ENCODE measurements around the gene MAPK4. TPM values are rescaled to one million over a fixed set of nuclear protein-coding genes. Genes with fewer than 3 reads are reported as not detected.

MAPK4 gene
- total and polyA plus RNA-seq, 2 donors from 2014 or later: 9.0 to 9.2 TPM

DNA sequence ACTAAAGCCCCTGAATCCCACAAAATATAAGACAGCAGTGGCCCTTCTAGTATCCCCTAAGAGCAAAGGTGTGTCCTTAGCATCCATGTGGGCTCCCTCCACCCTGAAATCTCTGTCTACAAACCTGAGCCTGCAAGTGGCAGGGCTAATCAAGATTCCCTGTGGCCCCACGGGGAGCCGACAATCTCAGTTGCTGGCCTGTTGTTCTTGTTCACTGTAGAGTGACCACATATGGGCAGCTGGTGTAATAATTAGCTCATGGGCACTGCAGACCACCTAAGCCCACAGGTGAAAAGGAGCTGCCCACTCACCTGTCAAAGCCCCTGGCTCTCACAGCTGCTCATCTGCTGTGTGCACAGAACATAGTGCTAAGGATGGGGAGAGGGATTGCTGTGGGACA is 157.7 kb downstream of the MAPK4 start:
- H3K4me1 ChIP-seq (ENCODE audit: control insufficient read depth in 2 of 3, insufficient read depth in 2 of 3, low read depth in 1 of 3, low read length in 3 of 3): no peaks in the 10 kb centered on the region
- no peaks in the 10 kb centered on the region for H3K27me3 ChIP-seq (ENCODE audit: control insufficient read depth, insufficient read depth, low read length)
- no peak for FAIRE-seq
- peak in 4 of 5 donors; percentile 53 to 62 (median 60) for DNase-seq
- H3K36me3 ChIP-seq (ENCODE audit: control insufficient read depth in 2 of 3, insufficient read depth in 3 of 3, low read length in 3 of 3): peaks cover 0 to 6% (median 0%) of the 10 kb centered on the region in 3 donors
- peaks cover 0 to 8% (median 0%) of the 10 kb centered on the region in 3 donors for H3K9me3 ChIP-seq (ENCODE audit: control insufficient read depth in 2 of 3, insufficient read depth in 1 of 3, low read length in 3 of 3)
- no peak overlapping the region for H3K9ac ChIP-seq (ENCODE audit: low read length in 3 of 3)
- intact Hi-C loops (cut with DNase I): no loop called here
- H3K4me3 ChIP-seq (ENCODE audit: low read length in 3 of 3): no peak overlapping the region
- H3K27ac ChIP-seq (ENCODE audit: low read depth in 2 of 2, low read length in 2 of 2): no peak overlapping the region
- TF ChIP-seq, protein P1, sequence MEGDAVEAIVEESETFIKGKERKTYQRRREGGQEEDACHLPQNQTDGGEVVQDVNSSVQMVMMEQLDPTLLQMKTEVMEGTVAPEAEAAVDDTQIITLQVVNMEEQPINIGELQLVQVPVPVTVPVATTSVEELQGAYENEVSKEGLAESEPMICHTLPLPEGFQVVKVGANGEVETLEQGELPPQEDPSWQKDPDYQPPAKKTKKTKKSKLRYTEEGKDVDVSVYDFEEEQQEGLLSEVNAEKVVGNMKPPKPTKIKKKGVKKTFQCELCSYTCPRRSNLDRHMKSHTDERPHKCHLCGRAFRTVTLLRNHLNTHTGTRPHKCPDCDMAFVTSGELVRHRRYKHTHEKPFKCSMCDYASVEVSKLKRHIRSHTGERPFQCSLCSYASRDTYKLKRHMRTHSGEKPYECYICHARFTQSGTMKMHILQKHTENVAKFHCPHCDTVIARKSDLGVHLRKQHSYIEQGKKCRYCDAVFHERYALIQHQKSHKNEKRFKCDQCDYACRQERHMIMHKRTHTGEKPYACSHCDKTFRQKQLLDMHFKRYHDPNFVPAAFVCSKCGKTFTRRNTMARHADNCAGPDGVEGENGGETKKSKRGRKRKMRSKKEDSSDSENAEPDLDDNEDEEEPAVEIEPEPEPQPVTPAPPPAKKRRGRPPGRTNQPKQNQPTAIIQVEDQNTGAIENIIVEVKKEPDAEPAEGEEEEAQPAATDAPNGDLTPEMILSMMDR (IDR thresholded peaks at IDR 0.05; ENCODE audit: borderline replicate concordance, extremely low read depth, insufficient read depth): no peak

DNA sequence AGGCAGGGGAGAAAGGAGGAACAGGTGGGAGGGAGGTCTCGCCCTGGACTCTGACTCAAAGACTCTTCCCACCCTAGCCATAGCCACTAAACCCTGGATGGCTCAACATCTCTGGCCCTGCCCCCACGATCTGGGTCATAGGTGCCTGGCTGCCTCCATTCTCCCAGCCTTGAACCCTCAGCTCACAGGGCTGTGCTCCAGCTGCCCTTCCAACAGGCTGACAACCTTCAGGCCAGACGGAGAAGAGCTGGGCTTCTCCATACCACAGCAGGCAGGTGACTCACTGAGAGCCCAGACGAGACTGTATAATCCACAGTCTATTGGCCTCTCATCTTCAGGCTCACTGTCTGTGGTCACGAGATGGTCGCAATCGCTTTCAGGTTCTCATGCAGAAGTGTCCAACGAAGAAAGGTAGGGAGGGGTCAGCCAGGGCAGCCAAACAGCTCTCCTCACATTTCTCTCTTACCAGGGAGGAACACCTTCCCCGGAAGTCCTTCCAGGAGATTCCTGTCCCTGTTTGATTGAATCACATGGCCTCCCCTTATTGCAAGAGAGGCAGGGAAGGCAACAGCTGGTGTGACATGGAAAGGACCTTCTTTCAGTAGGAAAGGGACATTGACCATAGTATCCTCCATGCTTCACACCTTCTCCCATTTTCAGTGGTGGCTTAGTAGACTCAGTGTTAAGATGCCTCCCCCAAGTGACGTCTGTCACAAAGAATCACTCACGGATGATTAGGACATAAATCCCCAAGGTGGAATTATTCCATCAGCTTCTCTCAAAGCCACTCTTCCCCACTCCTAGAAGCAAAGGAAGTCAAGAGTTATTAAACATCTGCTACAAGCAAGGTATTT is 159.8 kb downstream of the MAPK4 start:
- peaks cover 0 to 6% (median 0%) of the 10 kb centered on the region in 3 donors for H3K36me3 ChIP-seq (ENCODE audit: control insufficient read depth in 2 of 3, insufficient read depth in 3 of 3, low read length in 3 of 3)
- H3K4me1 ChIP-seq (ENCODE audit: control insufficient read depth in 2 of 3, insufficient read depth in 2 of 3, low read depth in 1 of 3, low read length in 3 of 3): no peaks in the 10 kb centered on the region
- FAIRE-seq (no peak), DNase-seq (no peak)
- no peak overlapping the region for H3K4me3 ChIP-seq (ENCODE audit: low read length in 3 of 3)
- H3K27me3 ChIP-seq (ENCODE audit: control insufficient read depth, insufficient read depth, low read length): no peaks in the 10 kb centered on the region
- no peak overlapping the region for H3K27ac ChIP-seq (ENCODE audit: low read depth in 2 of 2, low read length in 2 of 2)
- no peak overlapping the region for H3K9ac ChIP-seq (ENCODE audit: low read length in 3 of 3)
- intact Hi-C loops (cut with DNase I): no loop called here
- peaks cover 0 to 8% (median 0%) of the 10 kb centered on the region in 3 donors for H3K9me3 ChIP-seq (ENCODE audit: control insufficient read depth in 2 of 3, insufficient read depth in 1 of 3, low read length in 3 of 3)
- TF ChIP-seq, protein P1 (IDR thresholded peaks at IDR 0.05; ENCODE audit: borderline replicate concordance, extremely low read depth, insufficient read depth): no peak

DNA sequence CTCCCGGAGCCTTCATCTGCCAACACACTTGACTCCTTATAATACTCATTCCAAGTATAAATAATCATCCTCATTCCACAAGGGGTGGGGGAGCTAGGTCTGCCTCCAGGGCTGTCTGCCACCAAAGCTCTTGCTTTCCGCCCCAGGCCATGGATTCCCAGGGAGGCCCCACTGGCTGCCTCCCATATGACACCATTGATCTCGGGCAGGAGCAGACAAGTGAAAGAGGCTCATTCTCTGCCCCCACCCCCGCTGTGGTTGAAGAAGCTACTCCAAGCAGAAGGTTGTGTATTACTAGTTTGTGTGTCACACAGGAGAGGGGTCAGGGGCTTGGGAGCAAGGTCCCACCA is 160.4 kb downstream of the MAPK4 start:
- TF ChIP-seq, protein P1 (IDR thresholded peaks at IDR 0.05; ENCODE audit: borderline replicate concordance, extremely low read depth, insufficient read depth): no peak
- no peak for FAIRE-seq
- Histone ChIP-seq H3K4me3 (ENCODE audit: low read length in 3 of 3) (no peak overlapping the region), H3K9ac (ENCODE audit: low read length in 3 of 3) (no peak overlapping the region), H3K9me3 (ENCODE audit: control insufficient read depth in 2 of 3, insufficient read depth in 1 of 3, low read length in 3 of 3) (peaks cover 0 to 6% (median 0%) of the 10 kb centered on the region in 3 donors), H3K27ac (ENCODE audit: low read depth in 2 of 2, low read length in 2 of 2) (no peak overlapping the region), H3K36me3 (ENCODE audit: control insufficient read depth in 2 of 3, insufficient read depth in 3 of 3, low read length in 3 of 3) (peaks cover 0 to 6% (median 0%) of the 10 kb centered on the region in 3 donors), H3K27me3 (ENCODE audit: control insufficient read depth, insufficient read depth, low read length) (no peaks in the 10 kb centered on the region), H3K4me1 (ENCODE audit: control insufficient read depth in 2 of 3, insufficient read depth in 2 of 3, low read depth in 1 of 3, low read length in 3 of 3) (no peaks in the 10 kb centered on the region)
- DNase-seq: no peak
- intact Hi-C loops (cut with DNase I): no loop called here
